ENCODE data around the gene CCR9.

CCR9 gene

DNA sequence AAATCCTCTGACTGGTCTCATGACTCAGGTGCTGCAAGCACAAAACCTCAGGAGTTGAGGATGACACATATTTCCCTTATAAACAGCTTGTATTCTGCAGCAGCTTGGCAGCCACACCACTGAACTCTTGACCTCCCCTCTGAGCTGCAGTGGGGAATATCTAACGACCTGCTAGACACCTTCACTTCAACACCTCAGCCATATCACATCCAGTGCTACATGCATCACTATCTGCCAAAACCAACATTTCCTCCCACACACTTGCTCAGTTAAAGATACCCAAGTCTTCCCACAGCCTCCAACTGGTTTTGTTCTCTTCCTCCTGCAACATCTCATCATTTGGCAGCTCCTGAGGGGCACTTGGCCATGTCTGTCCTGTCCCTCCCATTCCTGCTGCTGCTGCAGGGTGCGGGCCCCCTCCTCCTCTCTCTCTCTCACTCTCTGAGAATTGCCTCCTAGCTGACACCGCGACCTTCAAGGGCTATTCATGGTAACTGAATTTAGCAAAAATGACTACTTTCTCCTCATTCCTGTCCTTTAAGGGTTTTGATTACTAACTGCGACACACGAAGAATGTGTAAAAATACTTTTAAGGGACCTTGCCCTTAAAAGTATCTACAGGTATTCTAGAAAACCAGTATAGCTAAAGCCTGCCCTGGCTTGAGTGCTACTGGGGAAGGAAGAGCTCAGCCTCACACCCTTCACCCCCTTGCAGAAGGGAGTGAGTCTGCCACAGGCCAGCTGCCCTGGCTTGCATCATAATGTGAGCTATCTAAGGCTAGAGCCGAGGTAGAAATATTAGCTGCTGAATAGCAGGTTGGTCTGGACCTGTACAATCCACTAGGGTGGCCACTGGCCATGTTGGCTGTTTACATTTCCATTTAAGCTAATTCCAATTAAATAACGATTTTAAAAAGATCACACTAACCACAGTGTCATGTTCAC lies 5.0 kb upstream of the CCR9 start:
- TF ChIP-seq POLR2AphosphoS5 (IDR thresholded peaks at IDR 0.05; ENCODE audit: borderline replicate concordance, low read depth, low read length) (no peak), FOXP2 (optimal IDR thresholded peaks at IDR 0.05; ENCODE audit: control extremely low read depth, extremely low read length, insufficient read depth) (no peak), EZH2 (IDR thresholded peaks at IDR 0.05) (no peak)
- DNase-seq (ENCODE audit: low read depth, low spot score), result no peak

GRCh38 chr3:45884368-45885201 lies 1.8 kb upstream of the CCR9 start:
- H3K36me3 ChIP-seq (ENCODE audit: insufficient read depth, low read length), result no peaks in the 10 kb centered on the region

More for the DNA sequence above, 5.0 kb upstream of the CCR9 start:
- Histone ChIP-seq H3K36me3 (ENCODE audit: insufficient read depth, low read length) (no peaks in the 10 kb centered on the region), H3K27ac (no peak overlapping the region), H3K9ac (ENCODE audit: insufficient read length) (no peak overlapping the region), H3K4me3 (no peak overlapping the region), H3K9me3 (ENCODE audit: low read depth, low read length) (no peaks in the 10 kb centered on the region)

GRCh38 chr3:45887285-45887684 lies 942 bp downstream of the CCR9 start:
- no peak overlapping the region for H3K27ac ChIP-seq
- no peaks in the 10 kb centered on the region for H3K36me3 ChIP-seq (ENCODE audit: insufficient read depth, low read length)
- no peaks in the 10 kb centered on the region for H3K9me3 ChIP-seq (ENCODE audit: low read depth, low read length)
- H3K4me3 ChIP-seq, result no peak overlapping the region
- no peak for DNase-seq (ENCODE audit: low read depth, low spot score)
- H3K9ac ChIP-seq (ENCODE audit: insufficient read length), result no peak overlapping the region
- TF ChIP-seq EZH2 (IDR thresholded peaks at IDR 0.05), result no peak
- TF ChIP-seq FOXP2 (optimal IDR thresholded peaks at IDR 0.05; ENCODE audit: control extremely low read depth, extremely low read length, insufficient read depth), result no peak
- TF ChIP-seq POLR2AphosphoS5 (IDR thresholded peaks at IDR 0.05; ENCODE audit: borderline replicate concordance, low read depth, low read length), result no peak

More at GRCh38 chr3:45884368-45885201, 1.8 kb upstream of the CCR9 start:
- Histone ChIP-seq H3K4me3 (no peak overlapping the region), H3K9ac (ENCODE audit: insufficient read length) (no peak overlapping the region), H3K27ac (no peak overlapping the region), H3K9me3 (ENCODE audit: low read depth, low read length) (no peaks in the 10 kb centered on the region)
- TF ChIP-seq FOXP2 (optimal IDR thresholded peaks at IDR 0.05; ENCODE audit: control extremely low read depth, extremely low read length, insufficient read depth) (no peak), EZH2 (IDR thresholded peaks at IDR 0.05) (no peak), POLR2AphosphoS5 (IDR thresholded peaks at IDR 0.05; ENCODE audit: borderline replicate concordance, low read depth, low read length) (no peak)
- no peak for DNase-seq (ENCODE audit: low read depth, low spot score)

- TF ChIP-seq FOXP2 (optimal IDR thresholded peaks at IDR 0.05; ENCODE audit: control extremely low read depth, extremely low read length, insufficient read depth) (no peak), POLR2AphosphoS5 (IDR thresholded peaks at IDR 0.05; ENCODE audit: borderline replicate concordance, low read depth, low read length) (no peak), EZH2 (IDR thresholded peaks at IDR 0.05) (no peak)
- Histone ChIP-seq H3K9me3 (ENCODE audit: low read depth, low read length) (no peaks in the 10 kb centered on the region), H3K9ac (ENCODE audit: insufficient read length) (no peak overlapping the region), H3K4me3 (no peak overlapping the region), H3K27ac (no peak overlapping the region), H3K36me3 (ENCODE audit: insufficient read depth, low read length) (no peaks in the 10 kb centered on the region)
- no peak for DNase-seq (ENCODE audit: low read depth, low spot score)
These were observed 1.6 kb downstream of the CCR9 start for GRCh38 chr3:45887759-45888511.

- no peaks in the 10 kb centered on the region for H3K9me3 ChIP-seq (ENCODE audit: low read depth, low read length)
- TF ChIP-seq FOXP2 (optimal IDR thresholded peaks at IDR 0.05; ENCODE audit: control extremely low read depth, extremely low read length, insufficient read depth) (no peak), POLR2AphosphoS5 (IDR thresholded peaks at IDR 0.05; ENCODE audit: borderline replicate concordance, low read depth, low read length) (no peak), EZH2 (IDR thresholded peaks at IDR 0.05) (no peak)
- no peaks in the 10 kb centered on the region for H3K36me3 ChIP-seq (ENCODE audit: insufficient read depth, low read length)
- no peak overlapping the region for H3K4me3 ChIP-seq
- H3K27ac ChIP-seq, result no peak overlapping the region
- no peak for DNase-seq (ENCODE audit: low read depth, low spot score)
- no peak overlapping the region for H3K9ac ChIP-seq (ENCODE audit: insufficient read length)
These were observed 3.0 kb downstream of the CCR9 start for GRCh38 chr3:45889337-45889736.

DNA sequence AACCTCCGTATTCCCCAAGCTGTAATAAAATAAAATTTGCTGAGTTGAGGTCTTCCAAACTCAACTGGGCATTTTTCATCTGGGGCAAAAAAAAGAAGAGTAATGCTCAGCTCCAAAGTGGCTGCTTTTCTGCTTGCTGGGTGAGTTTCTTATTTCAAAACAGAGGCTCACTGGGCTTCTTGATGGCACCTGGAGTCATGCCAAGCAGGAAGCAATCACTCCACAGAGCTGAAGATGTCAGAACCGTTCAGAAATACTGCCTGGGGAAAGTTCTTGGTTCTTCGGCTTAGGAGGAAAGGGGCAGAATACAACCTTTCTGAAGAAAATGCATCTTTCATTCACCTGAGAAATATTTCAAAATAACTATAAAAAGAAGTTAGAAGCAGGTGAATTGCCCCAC lies 4.1 kb downstream of the CCR9 start:
- H3K9ac ChIP-seq (ENCODE audit: insufficient read length), result no peak overlapping the region
- DNase-seq (ENCODE audit: low read depth, low spot score), result no peak
- no peak overlapping the region for H3K4me3 ChIP-seq
- H3K9me3 ChIP-seq (ENCODE audit: low read depth, low read length), result no peaks in the 10 kb centered on the region
- no peak overlapping the region for H3K27ac ChIP-seq
- TF ChIP-seq EZH2 (IDR thresholded peaks at IDR 0.05) (no peak), FOXP2 (optimal IDR thresholded peaks at IDR 0.05; ENCODE audit: control extremely low read depth, extremely low read length, insufficient read depth) (no peak), POLR2AphosphoS5 (IDR thresholded peaks at IDR 0.05; ENCODE audit: borderline replicate concordance, low read depth, low read length) (no peak)
- no peaks in the 10 kb centered on the region for H3K36me3 ChIP-seq (ENCODE audit: insufficient read depth, low read length)

- DNase-seq (ENCODE audit: low read depth, low spot score), result no peak
- no peak overlapping the region for H3K9ac ChIP-seq (ENCODE audit: insufficient read length)
- no peak overlapping the region for H3K4me3 ChIP-seq
These were observed 5.8 kb downstream of the CCR9 start for GRCh38 chr3:45892161-45892560.

GRCh38 chr3:45894015-45894414 lies 7.7 kb downstream of the CCR9 start:
- no peak for DNase-seq (ENCODE audit: low read depth, low spot score)
- Histone ChIP-seq H3K27ac (no peak overlapping the region), H3K4me3 (no peak overlapping the region), H3K9ac (ENCODE audit: insufficient read length) (no peak overlapping the region), H3K36me3 (ENCODE audit: insufficient read depth, low read length) (no peaks in the 10 kb centered on the region), H3K9me3 (ENCODE audit: low read depth, low read length) (no peaks in the 10 kb centered on the region)
- TF ChIP-seq EZH2 (IDR thresholded peaks at IDR 0.05), result no peak
- no peak for TF ChIP-seq FOXP2 (optimal IDR thresholded peaks at IDR 0.05; ENCODE audit: control extremely low read depth, extremely low read length, insufficient read depth)
- no peak for TF ChIP-seq POLR2AphosphoS5 (IDR thresholded peaks at IDR 0.05; ENCODE audit: borderline replicate concordance, low read depth, low read length)

More at GRCh38 chr3:45892161-45892560, 5.8 kb downstream of the CCR9 start:
- Histone ChIP-seq H3K9me3 (ENCODE audit: low read depth, low read length) (no peaks in the 10 kb centered on the region), H3K27ac (no peak overlapping the region), H3K36me3 (ENCODE audit: insufficient read depth, low read length) (no peaks in the 10 kb centered on the region)
- no peak for TF ChIP-seq FOXP2 (optimal IDR thresholded peaks at IDR 0.05; ENCODE audit: control extremely low read depth, extremely low read length, insufficient read depth)
